CD4-positive, alpha-beta T cell treated with Interleukin-17A for 4 hours (primary cell): Measurements from ENCODE around the gene PTTG2.
A peak's percentile ranks its signal among the peaks of the same experiment; 100 is the strongest.
"Not testable (repeated sequence)": the region's sequence is repeated elsewhere in the genome, so short reads cannot be mapped to it uniquely, and the experiment has no call there.

ENCODE experiments used
- DNase-seq: peaks from one replicate; pipeline ENCODE4 v3.0.0-alpha.2; 2020; ENCODE audit warnings: mixed read lengths

The PTTG2 gene

GRCh38 chr4:37960098-37960497 is at the start of gene PTTG2:
Gene PTTG2, plus strand, starts transcription at chr4:37960398. Its CDS starts 37 bp downstream, at chr4:37960435.
- DNase-seq, result no peak

DNA sequence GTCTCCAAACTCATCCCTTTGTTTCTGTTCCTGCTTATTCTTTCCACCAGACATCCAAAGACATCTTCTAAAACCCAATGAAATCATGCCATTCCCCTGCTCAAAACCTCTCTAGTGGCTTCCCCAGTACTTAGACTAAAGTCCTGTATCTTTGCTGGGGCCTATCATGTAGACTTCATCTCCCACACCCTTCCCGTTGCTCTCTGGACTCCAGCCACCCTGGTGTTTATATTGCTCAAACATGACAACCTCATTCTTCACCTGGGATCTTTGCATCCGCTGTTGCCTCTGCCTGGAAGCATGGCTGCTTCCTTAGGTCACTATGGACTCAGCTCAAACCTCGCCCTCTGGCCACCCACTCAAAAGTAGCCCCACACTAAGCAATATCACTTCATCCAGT is 45.7 kb upstream of the PTTG2 start:
- DNase-seq, result no peak

- DNase-seq, result no peak
Measured at GRCh38 chr4:37917388-37917787, 42.8 kb upstream of the PTTG2 start.

GRCh38 chr4:37918653-37919052 is 41.5 kb upstream of the PTTG2 start:
- no peak for DNase-seq

GRCh38 chr4:37922328-37922727 is 37.9 kb upstream of the PTTG2 start:
- peak; percentile 7 for DNase-seq

DNA sequence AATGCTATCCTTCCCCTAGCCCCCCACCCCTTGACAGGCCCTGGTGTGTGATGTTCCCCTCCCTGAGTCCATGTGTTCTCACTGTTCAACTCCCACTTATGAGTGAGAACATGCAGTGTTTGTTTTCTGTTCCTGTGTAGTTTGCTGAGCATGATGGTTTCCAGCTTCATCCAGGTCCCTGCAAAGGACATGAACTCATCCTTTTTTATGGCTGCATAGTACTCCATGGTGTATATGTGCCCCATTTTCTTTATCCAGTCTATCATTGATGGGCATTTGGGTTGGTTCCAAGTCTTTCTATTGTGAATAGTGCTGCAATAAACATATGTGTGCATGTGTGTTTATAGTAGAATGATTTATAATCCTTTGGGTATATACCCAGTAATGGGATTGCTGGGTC is 37.1 kb upstream of the PTTG2 start:
- not testable (repeated sequence) for DNase-seq

- DNase-seq, result no peak
Measured at GRCh38 chr4:37924946-37925345, 35.3 kb upstream of the PTTG2 start.

DNA sequence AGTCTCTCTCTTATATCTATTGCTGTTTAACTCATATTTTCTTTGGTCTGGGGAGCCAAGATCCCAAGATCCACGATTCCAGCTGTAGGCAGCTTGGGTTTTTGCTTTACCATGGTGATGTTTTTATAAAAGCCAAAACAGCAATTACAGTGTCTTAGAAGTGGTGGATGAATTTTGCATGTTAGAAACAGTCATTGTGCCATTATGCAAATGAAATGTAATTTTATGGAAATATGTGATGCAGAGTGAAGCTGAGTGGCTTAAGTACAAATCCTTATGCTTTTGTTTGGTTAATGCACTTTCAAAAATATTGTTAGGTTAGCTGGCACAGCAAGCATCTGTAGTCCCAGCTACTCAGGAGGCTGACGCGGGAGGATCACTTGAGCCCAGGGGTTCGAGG is 32.8 kb upstream of the PTTG2 start:
- no peak for DNase-seq

GRCh38 chr4:37928426-37929416 is 31.5 kb upstream of the PTTG2 start:
- DNase-seq, result no peak

DNA sequence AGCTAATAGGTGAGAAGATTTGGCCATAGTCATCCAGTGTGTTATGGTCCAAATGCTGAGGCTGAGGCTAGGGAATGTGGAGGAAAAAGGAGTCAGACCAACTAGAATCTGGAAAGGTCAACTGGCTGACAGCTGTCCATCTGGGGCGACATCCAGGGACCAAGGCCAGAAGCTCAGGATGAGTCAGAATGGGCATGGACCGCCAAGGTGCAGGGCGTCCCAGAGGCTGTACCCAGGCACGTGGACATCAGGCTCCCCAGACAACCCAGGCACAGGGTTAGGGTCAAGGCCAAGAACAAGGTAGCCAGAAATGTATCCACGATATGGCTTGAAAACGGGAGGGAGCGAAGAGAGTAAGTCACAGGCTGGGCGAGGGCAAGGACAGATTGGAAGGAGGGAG is 26.1 kb upstream of the PTTG2 start:
- DNase-seq, result no peak

- no peak for DNase-seq
Measured at GRCh38 chr4:37934609-37935008, 25.6 kb upstream of the PTTG2 start.

GRCh38 chr4:37935026-37935425 is 25.2 kb upstream of the PTTG2 start:
- no peak for DNase-seq

DNA sequence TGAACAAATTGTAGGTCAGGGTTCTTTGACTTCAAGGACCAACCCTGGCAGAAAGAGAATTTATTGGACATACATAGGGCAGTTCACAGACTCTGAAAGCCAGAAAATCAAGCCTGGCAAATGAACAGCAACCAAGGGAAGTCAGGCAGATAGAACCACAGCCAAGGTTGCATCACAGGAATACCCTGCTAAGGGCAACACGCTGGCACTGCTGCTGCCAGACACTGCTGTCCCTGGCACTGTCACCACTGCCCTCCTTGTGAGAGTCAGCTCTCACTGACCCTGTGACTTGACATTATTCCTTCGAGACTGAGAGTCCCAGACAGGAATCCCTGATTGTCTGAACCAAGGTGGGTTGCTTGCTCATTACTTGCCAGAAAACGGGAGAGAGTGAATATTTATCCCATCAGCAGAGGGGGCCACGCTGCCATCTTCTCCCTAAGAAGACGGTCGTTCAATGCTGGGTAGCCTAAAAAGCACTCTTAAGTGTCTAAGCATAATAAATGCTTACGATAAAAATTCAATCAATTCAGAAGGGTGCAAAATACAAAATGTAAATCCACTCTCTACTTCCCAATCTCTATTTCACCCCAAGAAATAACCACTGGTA is 23.2 kb upstream of the PTTG2 start:
- DNase-seq, result no peak

GRCh38 chr4:37938208-37938607 is 22.0 kb upstream of the PTTG2 start:
- no peak for DNase-seq

- no peak for DNase-seq
Measured at GRCh38 chr4:37946503-37947179, 13.6 kb upstream of the PTTG2 start.

GRCh38 chr4:37948542-37948941 is 11.7 kb upstream of the PTTG2 start:
- DNase-seq, result no peak

- DNase-seq, result no peak
Measured at GRCh38 chr4:37949636-37950426, 10.4 kb upstream of the PTTG2 start.

- DNase-seq, result no peak
Measured at GRCh38 chr4:37951461-37952352, 8.5 kb upstream of the PTTG2 start.

DNA sequence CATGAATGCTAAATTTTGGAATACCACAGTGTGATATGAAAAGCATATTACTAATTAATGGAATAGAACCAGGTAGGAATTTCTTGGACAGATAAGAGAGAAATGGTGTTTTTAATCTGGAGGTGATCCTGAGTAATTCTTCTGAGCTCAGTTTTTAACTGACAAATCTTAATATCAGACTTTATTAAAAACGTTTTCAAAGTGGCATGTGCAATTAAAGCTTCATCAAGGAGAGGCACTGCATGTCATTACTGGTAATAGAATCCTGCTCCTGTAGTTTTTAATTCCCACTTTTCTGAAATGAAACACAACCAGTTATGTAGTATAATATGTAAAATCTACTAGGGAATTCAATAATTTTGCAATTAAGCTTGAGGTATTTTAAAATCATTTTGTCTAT is 7.0 kb upstream of the PTTG2 start:
- no peak for DNase-seq

DNA sequence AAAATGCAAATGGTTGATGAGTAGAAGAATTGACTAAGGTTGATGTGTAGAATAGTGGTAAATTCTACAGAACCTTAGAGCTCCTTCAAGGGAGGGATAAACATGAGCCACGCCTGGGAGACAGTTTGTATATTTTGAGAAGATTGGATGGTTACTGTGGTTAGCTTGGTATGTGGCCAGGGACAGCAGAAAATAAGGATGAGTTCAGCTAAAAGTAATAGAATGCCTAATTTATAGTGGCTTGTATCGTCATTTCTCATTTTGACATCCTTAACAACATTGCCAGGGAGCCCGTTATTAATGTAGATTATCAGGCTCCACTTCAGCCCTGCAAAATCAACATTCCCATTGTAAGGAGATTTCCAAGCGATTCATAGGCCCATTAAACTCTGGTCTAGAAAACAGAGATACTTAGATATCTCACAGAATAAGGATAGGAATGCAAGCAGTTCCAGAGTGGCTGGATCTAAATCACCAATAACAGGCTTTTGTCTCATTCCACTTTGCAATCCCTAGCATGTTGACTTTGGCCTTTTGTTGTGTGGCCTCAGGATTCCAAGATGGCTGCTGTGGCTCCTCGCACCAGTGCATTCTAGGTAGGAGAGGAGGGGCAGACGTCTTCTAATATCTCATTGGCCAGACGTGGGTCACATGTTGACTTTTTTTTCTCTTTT is 6.4 kb upstream of the PTTG2 start:
- no peak for DNase-seq

DNA sequence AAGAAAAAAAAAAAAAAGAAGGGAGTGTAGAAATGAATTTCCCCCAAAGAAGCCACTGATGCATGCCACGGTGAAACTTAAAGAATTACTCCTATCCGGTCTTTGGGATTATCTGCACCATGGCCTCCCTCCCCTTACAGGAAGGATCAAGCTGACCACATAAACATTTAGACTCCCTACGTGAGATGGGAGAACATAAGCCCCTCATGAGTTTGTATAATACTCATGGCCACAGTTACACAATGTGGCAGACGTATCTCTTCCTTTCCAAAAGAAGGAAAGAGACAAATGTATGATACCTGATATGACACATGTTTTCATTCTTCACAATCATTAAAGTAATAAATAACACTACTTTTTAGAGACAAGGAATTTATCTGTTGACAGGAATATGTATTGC is 3.3 kb upstream of the PTTG2 start:
- no peak for DNase-seq
